Measurements from ENCODE around the gene OCA2. TPM values are rescaled to one million over a fixed set of nuclear protein-coding genes. Genes with fewer than 3 reads are reported as not detected.

The OCA2 gene
- total RNA-seq, 1 donor from 2014 or later, result 25.7 TPM

DNA sequence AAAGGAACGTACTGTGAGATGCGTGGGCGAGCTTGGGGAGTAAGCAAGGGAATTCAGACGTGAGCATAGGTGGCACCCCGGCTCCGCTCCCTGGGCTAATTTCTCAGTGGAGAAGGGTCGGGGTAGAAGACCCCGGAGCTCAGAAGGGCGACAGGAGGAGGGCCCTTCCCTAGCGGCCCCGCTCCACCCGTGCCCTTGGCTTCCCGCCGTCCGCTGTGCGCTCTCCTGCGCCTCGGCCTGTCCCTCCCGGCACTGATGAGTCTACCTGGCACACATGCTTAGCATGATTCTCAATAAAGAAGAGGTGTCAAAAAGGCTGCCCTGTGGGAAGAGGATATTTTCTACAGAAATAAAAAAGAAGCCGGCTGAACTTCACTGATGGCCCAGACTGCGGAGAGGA lies 292.7 kb downstream of the OCA2 start:
- no peak for DNase-seq

DNA sequence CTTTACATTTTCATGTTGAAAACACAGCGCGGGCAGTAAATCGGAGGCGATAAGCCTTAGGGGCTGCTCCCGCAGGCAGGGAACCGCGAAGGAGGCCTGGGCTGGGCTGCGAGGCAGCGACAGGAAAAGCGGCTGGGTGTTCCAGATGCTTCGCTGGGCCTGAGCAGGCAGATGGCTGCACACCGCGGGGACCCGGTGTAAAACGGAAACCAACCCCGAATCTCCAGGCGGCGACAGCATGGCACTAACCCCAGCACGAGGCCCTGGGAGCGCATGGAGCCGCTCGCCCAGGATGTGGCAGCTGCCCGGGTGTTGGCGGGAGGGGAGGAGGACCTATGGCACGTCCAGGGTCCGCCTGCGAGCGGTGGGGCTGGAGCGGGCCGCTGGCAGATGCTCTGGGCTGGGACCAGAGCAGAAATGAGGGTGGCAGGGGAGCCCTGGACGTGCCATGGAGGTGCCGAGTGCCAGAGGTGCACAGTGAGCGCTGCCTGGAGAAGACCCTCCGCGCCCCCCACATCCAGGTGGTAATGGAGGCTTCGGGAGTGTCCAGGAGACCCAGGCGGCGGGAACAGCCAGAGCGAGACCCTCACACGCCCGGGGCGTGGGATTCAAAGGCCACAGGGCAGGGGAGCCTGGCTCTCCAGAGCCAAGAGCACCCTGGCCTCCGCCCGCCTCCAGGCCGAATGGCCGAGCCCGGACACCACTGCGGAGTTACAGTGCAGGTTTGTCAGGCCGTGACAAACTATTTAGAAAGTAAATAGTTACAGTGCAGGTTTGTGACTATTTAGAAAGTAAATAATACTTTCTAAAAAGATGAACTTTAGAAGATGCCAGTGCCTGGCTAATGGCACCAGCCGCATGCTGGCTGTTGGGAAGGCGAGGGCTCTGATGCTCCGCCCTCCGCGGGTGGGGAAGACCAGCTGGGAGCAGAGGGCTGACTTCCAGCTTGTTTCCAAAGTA lies 293.6 kb downstream of the OCA2 start:
- DNase-seq, result no peak

DNA sequence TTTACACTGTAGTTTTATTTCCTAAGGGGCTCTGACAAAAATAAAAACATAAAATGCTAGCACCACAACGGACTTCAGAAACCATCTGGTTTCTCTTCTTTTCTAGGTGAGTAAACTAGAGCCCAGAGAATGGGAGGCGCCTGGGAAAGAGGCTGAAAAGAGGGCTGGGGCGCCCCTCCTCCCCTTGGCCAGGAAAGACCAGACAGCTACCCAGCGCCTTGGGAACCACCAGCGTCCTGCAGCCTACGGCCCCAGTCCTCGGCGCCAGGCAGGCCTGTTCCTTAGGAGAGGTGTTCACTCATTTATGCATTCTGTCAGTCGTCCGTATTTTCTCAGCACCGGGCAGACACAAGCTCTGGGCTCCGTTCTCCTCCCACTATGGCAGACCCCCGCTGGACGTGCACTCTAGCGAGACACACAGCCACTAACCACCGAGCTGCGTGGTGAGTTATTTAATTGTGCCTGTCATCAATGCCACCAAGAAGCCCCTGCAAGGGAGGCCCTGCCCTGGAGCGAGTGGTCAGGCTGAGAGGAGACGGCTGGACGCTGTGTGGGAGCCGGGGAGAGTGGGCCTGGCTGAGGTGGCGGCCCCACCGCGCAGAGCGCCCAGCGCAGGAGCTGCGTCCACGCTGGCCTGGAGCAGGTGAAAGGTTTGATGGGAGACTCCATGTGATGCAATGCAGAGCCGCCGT lies 294.4 kb downstream of the OCA2 start:
- DNase-seq, result no peak

DNA sequence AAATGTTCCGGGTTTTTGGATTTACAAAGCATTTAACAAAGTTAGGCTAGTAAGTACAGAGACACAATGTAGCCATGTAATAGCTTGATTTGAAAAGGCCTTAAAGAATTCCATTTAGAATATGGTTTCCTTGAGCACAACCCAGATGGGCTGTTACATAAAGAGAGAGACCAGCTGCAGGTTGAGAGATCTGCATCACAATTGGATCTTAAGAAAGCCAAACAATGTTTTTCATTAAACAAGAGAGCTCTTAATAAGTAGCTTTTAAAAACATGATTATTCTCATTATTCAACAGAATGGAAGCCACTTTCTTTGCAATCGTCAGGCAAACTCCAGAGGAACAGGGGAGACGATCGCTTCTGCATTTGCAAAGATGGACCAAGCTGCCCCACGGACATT lies 300.3 kb downstream of the OCA2 start:
- DNase-seq, result no peak

DNA sequence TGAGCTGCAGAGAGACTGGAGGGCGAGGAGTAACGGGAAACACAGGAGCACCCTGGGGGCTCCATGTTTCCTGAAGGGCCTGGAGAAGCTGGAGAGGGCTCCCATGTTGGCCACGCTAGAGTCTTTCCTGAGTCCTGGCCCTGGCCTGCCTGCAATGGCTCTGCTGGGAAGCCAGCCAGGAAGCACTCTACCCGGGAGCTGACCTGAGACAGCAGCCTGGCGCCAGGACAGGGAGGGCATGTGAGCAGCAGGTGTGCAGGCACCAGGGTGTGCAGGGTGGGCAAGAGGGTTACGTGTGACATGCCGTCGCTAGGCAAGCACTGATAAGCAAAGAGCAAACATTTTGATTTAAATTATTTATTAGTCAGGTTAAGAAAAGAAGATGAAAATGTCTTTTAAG lies 301.4 kb downstream of the OCA2 start:
- DNase-seq, result no peak

GRCh38 chr15:27796405-27797320 lies 302.5 kb downstream of the OCA2 start:
- no peak for DNase-seq

- DNase-seq, result no peak
Observed at GRCh38 chr15:27792756-27793264, 306.3 kb downstream of the OCA2 start.

DNA sequence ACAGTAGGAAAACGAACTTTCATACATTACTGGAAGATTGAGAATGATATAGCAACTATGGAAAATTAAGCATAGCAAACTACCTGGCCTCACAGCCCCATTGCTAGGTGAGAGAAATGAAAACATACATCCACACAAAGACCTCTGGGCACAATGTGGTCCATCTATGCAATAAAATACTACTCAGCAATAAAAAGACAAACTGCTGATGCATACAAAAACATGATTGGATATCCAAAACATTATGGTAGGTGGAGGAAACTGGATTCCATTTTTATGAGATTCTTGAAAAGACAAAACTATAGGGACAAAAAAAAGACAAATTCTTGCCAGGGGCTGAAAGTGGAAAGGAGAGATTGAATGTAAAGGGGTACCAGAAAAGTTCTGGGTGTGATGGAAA lies 308.8 kb downstream of the OCA2 start:
- DNase-seq, result no peak

GRCh38 chr15:27787931-27788330 lies 311.2 kb downstream of the OCA2 start:
- DNase-seq, result no peak

DNA sequence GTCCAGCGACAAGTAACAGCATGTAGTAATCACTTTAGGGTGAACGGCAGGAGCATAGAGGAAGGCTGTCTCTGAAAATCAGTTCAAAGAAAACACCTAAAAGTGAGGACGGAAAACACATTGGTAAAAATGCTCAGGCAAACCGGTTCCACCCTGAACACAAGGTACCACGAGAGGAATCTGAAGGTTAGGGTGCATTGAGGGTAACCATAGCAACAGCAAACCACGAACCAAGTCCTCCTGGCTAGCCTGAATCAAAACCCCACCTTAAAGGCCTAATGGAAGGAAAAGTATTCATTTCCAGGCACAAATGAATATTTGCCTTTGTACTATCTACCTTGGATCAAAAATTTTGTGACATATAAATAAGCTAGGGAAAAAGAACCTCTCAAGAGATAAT lies 315.0 kb downstream of the OCA2 start:
- DNase-seq, result no peak

DNA sequence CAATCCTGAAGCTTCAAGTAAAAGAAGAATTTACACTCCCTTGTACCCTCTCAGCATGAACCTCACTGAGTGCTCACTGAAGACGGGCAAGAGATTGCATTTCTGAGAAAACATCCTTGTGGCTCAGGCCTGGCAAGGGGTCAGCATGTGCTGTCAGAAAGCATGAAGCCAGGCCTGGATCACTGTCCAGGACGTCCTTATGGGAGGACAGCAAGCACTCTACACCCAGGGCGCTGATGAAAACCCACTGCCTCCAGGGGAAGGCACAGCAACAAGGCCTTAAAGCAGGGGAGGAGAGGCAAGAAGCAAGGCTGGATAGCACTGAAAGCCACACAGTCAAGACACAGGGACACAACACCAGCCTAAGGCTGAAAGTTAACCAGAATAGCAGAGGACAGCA lies 315.4 kb downstream of the OCA2 start:
- no peak for DNase-seq

GRCh38 chr15:27782125-27782524 lies 317.0 kb downstream of the OCA2 start:
- no peak for DNase-seq

DNA sequence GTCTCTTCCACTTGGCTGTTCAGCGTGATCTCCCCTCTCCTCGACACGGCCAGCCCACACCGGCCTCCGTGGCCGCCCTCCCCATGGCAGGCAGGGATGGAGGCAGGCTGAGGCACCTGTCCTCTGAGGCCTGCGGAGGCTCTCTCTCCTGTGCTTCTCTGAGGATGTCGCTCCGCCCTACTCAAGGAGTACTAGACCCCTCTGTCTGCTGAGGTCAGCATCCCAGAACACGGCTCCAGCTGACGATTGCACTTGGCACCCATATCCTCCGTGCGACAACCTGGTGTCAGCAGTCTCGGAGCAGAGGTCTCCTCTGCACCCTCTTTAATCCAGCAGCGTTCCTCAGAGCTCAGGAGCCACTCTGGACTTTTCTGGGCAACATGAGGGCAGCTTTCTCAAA lies 322.6 kb downstream of the OCA2 start:
- no peak for DNase-seq

- no peak for DNase-seq
Observed at GRCh38 chr15:27774638-27775037, 324.5 kb downstream of the OCA2 start.

- no peak for DNase-seq
Observed at GRCh38 chr15:27774191-27774590, 324.9 kb downstream of the OCA2 start.

- no peak for DNase-seq
Observed at GRCh38 chr15:27771892-27772291, 327.2 kb downstream of the OCA2 start.

DNA sequence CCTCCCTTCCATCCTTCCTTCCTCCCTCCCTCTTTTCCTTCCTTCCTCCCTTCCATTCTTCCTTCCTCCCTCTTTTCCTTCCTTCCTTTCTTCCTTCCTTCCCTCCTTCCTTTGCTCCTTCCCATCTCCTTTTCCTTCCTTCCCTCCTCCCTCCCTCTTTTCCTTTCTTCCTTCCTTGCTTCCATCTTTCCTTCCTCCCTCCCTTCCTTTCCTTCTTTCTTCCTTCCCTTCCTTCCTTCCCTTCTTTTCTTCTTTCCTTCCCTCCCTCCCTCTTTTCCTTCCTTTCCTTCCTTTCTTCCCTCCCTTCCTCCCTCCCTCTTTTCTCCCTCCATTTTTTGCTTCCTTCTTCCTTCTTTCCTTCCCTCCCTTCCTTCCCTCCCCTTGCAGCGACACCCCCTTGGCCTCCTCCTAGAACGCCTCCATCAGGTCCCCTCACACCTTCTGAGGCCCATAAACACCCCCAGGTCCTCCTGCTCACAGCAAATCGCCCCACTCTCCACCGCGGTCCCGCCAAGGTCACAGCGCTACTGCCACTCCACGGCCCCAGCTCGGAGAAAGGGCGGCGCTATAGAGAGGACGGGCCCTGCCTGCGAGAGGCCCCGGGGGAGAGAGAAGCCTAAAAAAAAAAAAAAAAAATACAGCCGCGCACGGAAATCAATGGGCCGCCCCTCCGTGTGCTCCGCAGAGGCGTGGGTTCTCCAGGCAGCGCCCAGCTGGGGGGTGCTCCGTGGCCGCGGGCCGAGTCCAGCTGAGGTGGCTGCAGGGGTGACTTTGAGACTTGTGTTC lies 328.2 kb downstream of the OCA2 start:
- DNase-seq, result no peak

DNA sequence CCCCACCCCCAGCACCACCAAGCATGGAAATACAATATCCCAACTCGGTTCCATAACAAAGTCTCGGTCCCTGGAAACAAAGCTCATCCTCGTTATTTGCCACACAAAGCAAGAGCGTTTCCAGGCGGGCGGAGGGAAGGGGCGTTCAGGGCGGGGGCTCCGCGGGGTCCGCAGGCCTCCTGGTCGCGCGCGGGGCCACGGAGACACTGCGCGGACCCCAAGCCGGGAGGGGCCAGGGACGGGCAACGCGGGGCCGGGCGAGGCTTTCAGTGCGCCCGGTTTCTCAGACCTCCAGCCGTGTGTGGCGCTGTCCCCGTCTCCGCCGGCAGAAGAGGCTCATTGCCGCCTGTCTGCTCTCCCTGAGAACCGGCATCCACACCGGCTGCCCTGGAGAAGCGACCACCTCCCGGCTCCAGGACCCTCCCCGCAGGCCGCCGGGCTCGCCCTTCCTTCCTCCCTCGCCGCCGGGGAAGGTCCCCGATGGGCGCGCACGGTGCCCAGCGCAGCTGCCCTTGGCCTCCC lies 329.0 kb downstream of the OCA2 start:
- no peak for DNase-seq

- DNase-seq, result no peak
Observed at GRCh38 chr15:27769652-27770051, 329.5 kb downstream of the OCA2 start.

DNA sequence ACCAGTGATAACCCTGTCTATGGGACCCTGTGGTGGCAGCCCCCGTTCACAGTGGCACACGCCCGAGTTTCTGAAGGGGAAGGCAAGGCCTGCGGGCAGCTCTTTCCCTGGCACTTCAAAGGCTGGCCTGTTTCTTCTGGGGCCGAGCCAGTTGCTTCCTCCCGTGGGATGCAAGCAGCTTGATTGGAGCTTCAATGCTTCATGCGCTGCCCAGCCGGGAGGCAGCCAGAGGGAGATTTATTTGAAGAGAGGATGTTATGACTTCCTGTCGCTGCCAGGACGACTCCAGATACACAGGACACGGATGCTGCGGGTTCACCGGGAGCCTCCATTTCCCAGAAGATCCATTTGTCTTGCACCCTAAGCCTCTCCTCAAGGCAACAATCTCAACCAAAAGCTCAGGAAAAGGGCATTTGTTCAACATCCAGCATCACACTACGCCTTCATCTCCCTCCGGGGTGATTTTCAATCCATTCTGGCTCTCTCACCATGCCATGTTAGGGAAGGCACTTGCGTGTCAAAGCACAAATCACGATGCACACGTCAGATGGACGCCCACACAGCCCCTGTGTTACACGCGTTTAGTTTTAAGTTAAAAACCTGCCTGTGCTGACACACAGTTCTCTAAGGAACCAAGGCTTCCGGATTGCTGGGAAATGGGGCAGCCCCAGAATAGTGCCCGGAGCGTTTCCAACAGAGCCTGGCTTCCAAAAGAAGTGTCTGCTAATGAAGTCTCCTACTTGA lies 330.2 kb downstream of the OCA2 start:
- peak; percentile 12 for DNase-seq
